H9 (cell line): ENCODE measurements around the gene MRLN. TPM values are rescaled to one million over a fixed set of nuclear protein-coding genes. Genes with fewer than 3 reads are reported as not detected.

Experiments used
- DNase-seq: peaks from one replicate; pipeline ENCODE4 v3.0.0-alpha.2; 2017
- H2AFZ ChIP-seq: one replicate; pipeline ENCODE4 v1.6.1; 2013; ENCODE audit warnings: mild to moderate bottlenecking, low read length, control low read depth, moderate library complexity
- H2AK5ac ChIP-seq: 2 replicates; pipeline ENCODE4 v1.6.1; 2013; ENCODE audit warnings: low read length, control low read depth, mixed read lengths; ENCODE audit not compliant: insufficient read length
- H2BK120ac ChIP-seq: one replicate; pipeline ENCODE4 v1.6.1; 2013; ENCODE audit warnings: low read depth, mild to moderate bottlenecking, low read length, control low read depth, inconsistent platforms; ENCODE audit not compliant: poor library complexity, severe bottlenecking
- H2BK12ac ChIP-seq: 2 replicates; pipeline ENCODE4 v1.6.1; 2013; ENCODE audit warnings: low read length, control low read depth, mixed read lengths, low read depth; ENCODE audit not compliant: insufficient read length
- H2BK15ac ChIP-seq: 2 replicates; pipeline ENCODE4 v1.6.1; 2013; ENCODE audit warnings: low read depth, low read length, control low read depth
- H2BK20ac ChIP-seq: one replicate; pipeline ENCODE4 v1.6.1; 2013; ENCODE audit warnings: low read depth, mild to moderate bottlenecking, low read length, control low read depth, inconsistent platforms; ENCODE audit not compliant: poor library complexity, severe bottlenecking
- H2BK5ac ChIP-seq: 2 replicates; pipeline ENCODE4 v1.6.1; 2013; ENCODE audit warnings: low read length, control low read depth, mixed read lengths; ENCODE audit not compliant: insufficient read length
- H3K14ac ChIP-seq: 2 replicates; pipeline ENCODE4 v1.6.1; 2013; ENCODE audit warnings: low read length, control low read depth; ENCODE audit not compliant: insufficient read depth
- H3K18ac ChIP-seq: 2 replicates; pipeline ENCODE4 v1.6.1; 2013; ENCODE audit warnings: low read depth, mild to moderate bottlenecking, mixed read lengths, low read length, control low read depth; ENCODE audit not compliant: insufficient read length
- H3K23ac ChIP-seq: 2 replicates; pipeline ENCODE4 v1.6.1; 2013; ENCODE audit warnings: low read length, control low read depth, mixed read lengths, low read depth; ENCODE audit not compliant: insufficient read length
- H3K23me2 ChIP-seq: 2 replicates; pipeline ENCODE4 v1.6.1; 2013; ENCODE audit warnings: low read depth, mild to moderate bottlenecking, mixed read lengths, low read length, control low read depth; ENCODE audit not compliant: insufficient read length, poor library complexity, severe bottlenecking
- H3K27ac ChIP-seq: 2 replicates; pipeline ENCODE4 v1.5.1; 2013; ENCODE audit warnings: low read length, control low read depth, mixed read lengths, low read depth; ENCODE audit not compliant: insufficient read length
- H3K27me3 ChIP-seq: 2 replicates; pipeline ENCODE4 v1.6.1; 2013; ENCODE audit warnings: low read length, control low read depth, inconsistent platforms; ENCODE audit not compliant: insufficient read depth
- H3K4ac ChIP-seq: 2 replicates; pipeline ENCODE4 v1.6.1; 2013; ENCODE audit warnings: low read depth, mild to moderate bottlenecking, control low read depth, inconsistent platforms, low read length, moderate library complexity
- H3K4me1 ChIP-seq: 2 replicates; pipeline ENCODE4 v1.6.1; 2013; ENCODE audit warnings: low read length, control low read depth, inconsistent platforms; ENCODE audit not compliant: insufficient read depth
- H3K4me2 ChIP-seq: 2 replicates; pipeline ENCODE4 v1.6.1; 2013; ENCODE audit warnings: low read length, control low read depth, mixed read lengths; ENCODE audit not compliant: insufficient read length, insufficient read depth
- H3K56ac ChIP-seq: 2 replicates; pipeline ENCODE4 v1.6.1; 2013; ENCODE audit warnings: low read depth, mild to moderate bottlenecking, mixed read lengths, low read length, control low read depth; ENCODE audit not compliant: insufficient read length
- H3K79me1 ChIP-seq: 2 replicates; pipeline ENCODE4 v1.6.1; 2013; ENCODE audit warnings: low read depth, mild to moderate bottlenecking, moderate library complexity, low read length, control low read depth, inconsistent platforms; ENCODE audit not compliant: insufficient read depth, poor library complexity, severe bottlenecking
- H3K79me2 ChIP-seq: 2 replicates; pipeline ENCODE4 v1.6.1; 2013; ENCODE audit warnings: low read length, control low read depth, inconsistent platforms; ENCODE audit not compliant: insufficient read depth
- H3K9ac ChIP-seq: 2 replicates; pipeline ENCODE4 v1.6.1; 2013; ENCODE audit warnings: low read length, control low read depth, mixed read lengths; ENCODE audit not compliant: insufficient read length; ENCODE audit errors: extremely low read depth
- H3K9me3 ChIP-seq: one replicate; pipeline ENCODE4 v1.6.1; 2013; ENCODE audit warnings: low read depth, low read length, inconsistent platforms; ENCODE audit not compliant: control insufficient read depth
- H3T11ph ChIP-seq: one replicate; pipeline ENCODE4 v1.6.1; 2013; ENCODE audit warnings: mild to moderate bottlenecking, low read length, control low read depth, inconsistent platforms
- H4K20me1 ChIP-seq: one replicate; pipeline ENCODE4 v1.6.1; 2013; ENCODE audit not compliant: control insufficient read depth, insufficient read length, insufficient read depth
- H4K5ac ChIP-seq: 2 replicates; pipeline ENCODE4 v1.6.1; 2013; ENCODE audit warnings: low read depth, mild to moderate bottlenecking, mixed read lengths, low read length, control low read depth; ENCODE audit not compliant: insufficient read length
- H4K8ac ChIP-seq: replicated peaks from 2 replicates; pipeline ENCODE4 v1.6.1; 2013; ENCODE audit warnings: low read length, control low read depth, mixed read lengths, low read depth; ENCODE audit not compliant: insufficient read length
- H4K91ac ChIP-seq: 2 replicates; pipeline ENCODE4 v1.6.1; 2013; ENCODE audit warnings: low read depth, mild to moderate bottlenecking, moderate library complexity, mixed read lengths, low read length, control low read depth; ENCODE audit not compliant: insufficient read length
- H3K27ac Mint-ChIP-seq, 3 experiments: 2 replicates in 2 of 3; 3 replicates in 1 of 3; pipeline ENCODE4 v1.8.0; 2020 to 2021; ENCODE audit warnings: mixed read lengths in 3 of 3, mild to moderate bottlenecking in 1 of 3, moderate library complexity in 1 of 3
- H3K27me3 Mint-ChIP-seq: 2 replicates; pipeline ENCODE4 v1.8.0; 2021; ENCODE audit warnings: low read depth, mild to moderate bottlenecking, moderate library complexity, mixed read lengths
- H3K36me3 Mint-ChIP-seq, 3 experiments: 2 replicates in 2 of 3; 3 replicates in 1 of 3; pipeline ENCODE4 v1.8.0; 2020 to 2021; ENCODE audit warnings: low read depth in 3 of 3, mixed read lengths in 3 of 3; ENCODE audit not compliant: insufficient read depth in 1 of 3
- H3K4me1 Mint-ChIP-seq, 2 experiments: 2 replicates each; pipeline ENCODE4 v1.8.0; 2020; ENCODE audit warnings: mixed read lengths in 2 of 2
- H3K4me3 Mint-ChIP-seq, 2 experiments: 2 replicates in 1 of 2; 3 replicates in 1 of 2; pipeline ENCODE4 v1.8.0; 2020 to 2021; ENCODE audit warnings: mild to moderate bottlenecking in 2 of 2, mixed read lengths in 2 of 2, moderate library complexity in 1 of 2
- H3K9me3 Mint-ChIP-seq, 2 experiments: 2 replicates in 1 of 2; 3 replicates in 1 of 2; pipeline ENCODE4 v1.8.0; 2020; ENCODE audit warnings: mild to moderate bottlenecking in 2 of 2, mixed read lengths in 2 of 2, moderate library complexity in 1 of 2
- CTCF ChIP-seq: fragments of 200-600 bp; sonication (generic); conservative IDR thresholded peaks from 3 replicates; pipeline ENCODE4 v1.8.0; 2021; ENCODE audit warnings: antibody characterized with exemption, mild to moderate bottlenecking
- WGBS: extraction: QIAGEN DNeasy Blood & Tissue Kit; methylation state at CpG from one replicate; pipeline ENCODE4 v1.1.7; 2013; ENCODE audit warnings: missing lambda C conversion rate, low lambda C conversion rate, mixed read lengths; ENCODE audit not compliant: insufficient read length; ENCODE audit errors: extremely low coverage; 5-methylcytosine and 5-hydroxymethylcytosine counted together
- total RNA-seq: library from RNA; stranded (reverse); gene quantifications from 2 replicates; pipeline ENCODE4 v1.2.1, GENCODE V29; 2021

MRLN gene
- total RNA-seq, 1 experiment from 2014 or later: not detected

DNA sequence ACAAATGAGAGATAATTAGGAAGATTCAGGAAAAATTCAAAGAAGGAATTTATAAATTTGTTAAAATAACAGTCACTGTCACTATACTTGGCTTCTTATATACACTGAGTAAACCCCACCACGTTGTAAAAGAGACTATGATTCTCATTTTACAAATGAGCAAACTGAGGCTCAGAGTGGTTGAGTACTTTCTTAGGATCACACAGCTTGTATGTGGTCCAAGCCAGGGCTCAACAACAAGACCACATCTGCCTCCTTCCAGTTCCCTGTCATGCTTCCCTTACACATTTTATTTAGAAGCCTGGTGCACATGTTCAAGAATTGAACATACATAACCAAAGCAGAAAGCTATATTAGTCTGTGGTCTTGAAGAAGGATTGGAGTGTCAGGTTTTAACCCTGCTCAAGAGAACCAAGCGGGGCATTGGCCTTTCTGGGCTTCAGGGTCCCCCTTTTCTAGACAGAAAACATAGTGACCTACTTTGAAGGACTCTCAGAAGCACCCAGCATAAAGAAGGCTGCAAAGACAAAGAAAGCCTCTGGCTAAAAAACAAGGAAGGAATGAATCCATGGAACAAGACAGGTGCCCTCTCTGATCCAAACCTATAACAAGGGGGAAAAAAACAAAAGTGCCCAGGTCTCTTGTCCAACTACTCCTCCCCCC lies 846 bp downstream of the MRLN start:
- no peak overlapping the region for H3K4ac ChIP-seq
- no peak overlapping the region for H3K14ac ChIP-seq
- no peaks in the 10 kb centered on the region for H3K9me3 Mint-ChIP-seq
- no peaks in the 10 kb centered on the region for H3K79me1 ChIP-seq
- H2BK5ac ChIP-seq: no peak overlapping the region
- H3K27me3 ChIP-seq: no peaks in the 10 kb centered on the region
- no peak overlapping the region for H3K27ac Mint-ChIP-seq
- no peaks in the 10 kb centered on the region for H3K9me3 ChIP-seq
- H3K4me2 ChIP-seq: no peak overlapping the region
- H3K4me1 Mint-ChIP-seq: peaks cover 4 to 5% of the 10 kb centered on the region in 2 experiments
- H4K8ac ChIP-seq: no peak overlapping the region
- H2BK120ac ChIP-seq: no peak overlapping the region
- no peak overlapping the region for H2AK5ac ChIP-seq
- no peak overlapping the region for H4K91ac ChIP-seq
- H2BK20ac ChIP-seq: no peak overlapping the region
- H3K4me3 Mint-ChIP-seq: no peak overlapping the region
- no peak for TF ChIP-seq CTCF
- no peak overlapping the region for H4K5ac ChIP-seq
- no peak overlapping the region for H2BK15ac ChIP-seq
- no peak overlapping the region for H3K27ac ChIP-seq
- no peak overlapping the region for H3K18ac ChIP-seq
- H3T11ph ChIP-seq: no peak overlapping the region
- H4K20me1 ChIP-seq: no peaks in the 10 kb centered on the region
- H3K79me2 ChIP-seq: no peaks in the 10 kb centered on the region
- H3K9ac ChIP-seq: no peak overlapping the region
- no peaks in the 10 kb centered on the region for H3K23me2 ChIP-seq
- no peaks in the 10 kb centered on the region; the same call in 1 of the 2 replicates for H3K4me1 ChIP-seq
- WGBS: no CpG with 5 or more reads among the region's 2 CpGs
- DNase-seq: no peak
- H2AFZ ChIP-seq: no peak overlapping the region
- no peaks in the 10 kb centered on the region for H3K27me3 Mint-ChIP-seq
- H2BK12ac ChIP-seq: no peak overlapping the region
- H3K23ac ChIP-seq: no peak overlapping the region
- no peak overlapping the region for H3K56ac ChIP-seq
- no peaks in the 10 kb centered on the region for H3K36me3 Mint-ChIP-seq
